ENCODE measurements around the gene PCAT6. TPM values are rescaled to one million over a fixed set of nuclear protein-coding genes. Genes with fewer than 3 reads are reported as not detected.

The PCAT6 gene
- total and polyA plus RNA-seq, 2 donors (not counting 3 experiments of a cell fraction or from before 2014, with no cell fraction given): 1.7 to 2.4 TPM

DNA sequence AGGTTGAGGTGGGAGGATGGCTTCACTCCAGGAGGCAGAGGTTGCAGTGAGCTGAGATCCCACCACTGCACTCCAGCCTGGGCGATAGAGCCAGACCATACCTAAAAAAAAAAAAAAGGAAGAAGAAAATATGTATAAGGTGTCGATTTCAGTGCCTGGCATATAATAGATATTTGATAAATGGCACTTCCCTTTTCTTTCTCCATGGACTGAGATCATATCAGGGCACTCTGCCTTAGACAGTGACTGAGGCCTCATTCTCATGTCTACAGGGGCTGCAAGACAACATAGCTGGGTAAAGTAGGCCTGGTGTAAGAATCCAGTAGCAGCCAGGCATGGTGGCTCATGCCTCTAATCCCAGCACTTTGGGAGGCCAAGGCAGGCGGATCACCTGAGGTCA, 21.2 kb downstream of the PCAT6 start:
- FAIRE-seq (no peak), DNase-seq (ENCODE audit: low read depth, low spot score) (no peak)
- H3K9ac ChIP-seq (replicated peaks; ENCODE audit: extremely low read depth, insufficient read depth, low read length): no peak overlapping the region
- no peaks in the 10 kb centered on the region for H3K9me1 ChIP-seq (replicated peaks; ENCODE audit: control insufficient read depth, extremely low read depth, insufficient read depth, low read length)
- H2AFZ ChIP-seq (ENCODE audit: low read depth, low read length): no peak overlapping the region
- H4K20me1 ChIP-seq (replicated peaks; ENCODE audit: control insufficient read depth, extremely low read depth, insufficient read depth, low read length): no peaks in the 10 kb centered on the region
- no peaks in the 10 kb centered on the region for H3K79me2 ChIP-seq (ENCODE audit: control insufficient read depth, insufficient read depth, low read length)
- no peak overlapping the region for H3K27ac ChIP-seq (ENCODE audit: insufficient read depth, low read depth, low read length)
- H3K9me3 ChIP-seq (replicated peaks; ENCODE audit: control insufficient read depth, insufficient read depth, low read length): no peaks in the 10 kb centered on the region
- TF ChIP-seq, protein P1, sequence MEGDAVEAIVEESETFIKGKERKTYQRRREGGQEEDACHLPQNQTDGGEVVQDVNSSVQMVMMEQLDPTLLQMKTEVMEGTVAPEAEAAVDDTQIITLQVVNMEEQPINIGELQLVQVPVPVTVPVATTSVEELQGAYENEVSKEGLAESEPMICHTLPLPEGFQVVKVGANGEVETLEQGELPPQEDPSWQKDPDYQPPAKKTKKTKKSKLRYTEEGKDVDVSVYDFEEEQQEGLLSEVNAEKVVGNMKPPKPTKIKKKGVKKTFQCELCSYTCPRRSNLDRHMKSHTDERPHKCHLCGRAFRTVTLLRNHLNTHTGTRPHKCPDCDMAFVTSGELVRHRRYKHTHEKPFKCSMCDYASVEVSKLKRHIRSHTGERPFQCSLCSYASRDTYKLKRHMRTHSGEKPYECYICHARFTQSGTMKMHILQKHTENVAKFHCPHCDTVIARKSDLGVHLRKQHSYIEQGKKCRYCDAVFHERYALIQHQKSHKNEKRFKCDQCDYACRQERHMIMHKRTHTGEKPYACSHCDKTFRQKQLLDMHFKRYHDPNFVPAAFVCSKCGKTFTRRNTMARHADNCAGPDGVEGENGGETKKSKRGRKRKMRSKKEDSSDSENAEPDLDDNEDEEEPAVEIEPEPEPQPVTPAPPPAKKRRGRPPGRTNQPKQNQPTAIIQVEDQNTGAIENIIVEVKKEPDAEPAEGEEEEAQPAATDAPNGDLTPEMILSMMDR (IDR thresholded peaks at IDR 0.05; ENCODE audit: extremely low read depth in 1 of 2, insufficient read depth in 1 of 2, low read depth in 1 of 2, low read length in 2 of 2): no peak
- TF ChIP-seq POLR2A (IDR thresholded peaks at IDR 0.05; ENCODE audit: low read depth, low read length) (no peak), POLR2AphosphoS5 (IDR thresholded peaks at IDR 0.05; ENCODE audit: insufficient read depth, low read depth, low read length) (no peak), MYC (IDR thresholded peaks at IDR 0.05; ENCODE audit: low read depth, low read length) (no peak), FOS (IDR thresholded peaks at IDR 0.05; ENCODE audit: borderline replicate concordance, insufficient read depth, low read length) (no peak), EZH2 (IDR thresholded peaks at IDR 0.05; ENCODE audit: borderline replicate concordance, low read depth, low read length, severe bottlenecking) (no peak)
- TF ChIP-seq, protein P2, sequence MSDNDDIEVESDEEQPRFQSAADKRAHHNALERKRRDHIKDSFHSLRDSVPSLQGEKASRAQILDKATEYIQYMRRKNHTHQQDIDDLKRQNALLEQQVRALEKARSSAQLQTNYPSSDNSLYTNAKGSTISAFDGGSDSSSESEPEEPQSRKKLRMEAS (IDR thresholded peaks at IDR 0.05; ENCODE audit: insufficient read depth, insufficient read length): no peak
- no peak overlapping the region for H3K4me2 ChIP-seq (ENCODE audit: insufficient read depth, low read length)
- H3K27me3 ChIP-seq (ENCODE audit: control insufficient read depth in 2 of 2, insufficient read depth in 2 of 2, low read length in 2 of 2): peaks cover 6 to 7% of the 10 kb centered on the region in 2 experiments
- no TSS peak for BruUV-seq (replicated peaks)
- ChIA-PET POLR2A (no interaction called here), CTCF (no interaction called here)
- H3K4me3 ChIP-seq (replicated peaks in 1 of 3; ENCODE audit: insufficient read depth in 1 of 3, low read depth in 1 of 3, low read length in 3 of 3): no peak overlapping the region
- no peaks in the 10 kb centered on the region for H3K4me1 ChIP-seq (ENCODE audit: control insufficient read depth, extremely low read depth, insufficient read depth, low read length)
- dilution Hi-C loops (cut with MboI; ENCODE audit: extremely low pct_ligation_motif_present, low sequenced_read_pairs): no loop called here
- H3K36me3 ChIP-seq (ENCODE audit: control insufficient read depth in 2 of 2, extremely low read depth in 1 of 2, insufficient read depth in 2 of 2, low read length in 2 of 2): no peaks in the 10 kb centered on the region
- intact Hi-C loops (cut with micrococcal nuclease): no loop called here
